IPS-15b (cell line): ENCODE data around the gene MED31.

ENCODE experiments used
- H3K27me3 ChIP-seq: one replicate; pipeline ENCODE4 v1.6.1; 2013; ENCODE audit warnings: low read length; ENCODE audit not compliant: control insufficient read depth, insufficient read depth
- H3K36me3 ChIP-seq: one replicate; pipeline ENCODE4 v1.6.1; 2013; ENCODE audit warnings: low read length; ENCODE audit not compliant: control insufficient read depth, insufficient read depth
- H3K4me1 ChIP-seq: one replicate; pipeline ENCODE4 v1.6.1; 2013; ENCODE audit warnings: mild to moderate bottlenecking, low read length; ENCODE audit not compliant: control insufficient read depth, insufficient read depth
- H3K4me3 ChIP-seq: one replicate; pipeline ENCODE4 v1.5.1; 2013; ENCODE audit warnings: low read depth, low read length
- H3K9ac ChIP-seq: one replicate; pipeline ENCODE4 v1.6.1; 2013; ENCODE audit warnings: low read depth, mild to moderate bottlenecking, low read length
- H3K9me3 ChIP-seq: one replicate; pipeline ENCODE4 v1.6.1; 2013; ENCODE audit warnings: mild to moderate bottlenecking, low read length; ENCODE audit not compliant: control insufficient read depth, insufficient read depth

Gene MED31

GRCh38 chr17:6633263-6633662 is 18.1 kb downstream of the MED31 start:
- peaks cover 4% of the 10 kb centered on the region for H3K36me3 ChIP-seq

GRCh38 chr17:6632530-6632929 is 18.9 kb downstream of the MED31 start:
- H3K27me3 ChIP-seq: no peaks in the 10 kb centered on the region

More at GRCh38 chr17:6633263-6633662, 18.1 kb downstream of the MED31 start:
- no peak overlapping the region for H3K9ac ChIP-seq
- H3K9me3 ChIP-seq: no peaks in the 10 kb centered on the region
- no peaks in the 10 kb centered on the region for H3K27me3 ChIP-seq
- H3K4me3 ChIP-seq: no peak overlapping the region
- H3K4me1 ChIP-seq: no peaks in the 10 kb centered on the region

GRCh38 chr17:6630390-6630789 is 21.0 kb downstream of the MED31 start:
- Histone ChIP-seq H3K9ac (no peak overlapping the region), H3K36me3 (peaks cover 8% of the 10 kb centered on the region), H3K27me3 (no peaks in the 10 kb centered on the region), H3K4me3 (no peak overlapping the region), H3K9me3 (no peaks in the 10 kb centered on the region), H3K4me1 (no peaks in the 10 kb centered on the region)

More at GRCh38 chr17:6632530-6632929, 18.9 kb downstream of the MED31 start:
- no peak overlapping the region for H3K4me3 ChIP-seq
- H3K4me1 ChIP-seq: no peaks in the 10 kb centered on the region
- peaks cover 8% of the 10 kb centered on the region for H3K36me3 ChIP-seq
- no peak overlapping the region for H3K9ac ChIP-seq
- no peaks in the 10 kb centered on the region for H3K9me3 ChIP-seq

GRCh38 chr17:6627019-6627418 is 24.4 kb downstream of the MED31 start:
- Histone ChIP-seq H3K36me3 (peaks cover 8% of the 10 kb centered on the region), H3K9me3 (no peaks in the 10 kb centered on the region)

GRCh38 chr17:6626616-6627015 is 24.8 kb downstream of the MED31 start:
- Histone ChIP-seq H3K27me3 (no peaks in the 10 kb centered on the region), H3K36me3 (peaks cover 8% of the 10 kb centered on the region), H3K4me3 (no peak overlapping the region), H3K9me3 (no peaks in the 10 kb centered on the region), H3K4me1 (no peaks in the 10 kb centered on the region), H3K9ac (no peak overlapping the region)

More at GRCh38 chr17:6627019-6627418, 24.4 kb downstream of the MED31 start:
- H3K4me3 ChIP-seq: no peak overlapping the region
- no peak overlapping the region for H3K9ac ChIP-seq
- H3K27me3 ChIP-seq: no peaks in the 10 kb centered on the region
- H3K4me1 ChIP-seq: no peaks in the 10 kb centered on the region

- H3K27me3 ChIP-seq: no peaks in the 10 kb centered on the region
- H3K9me3 ChIP-seq: no peaks in the 10 kb centered on the region
- H3K4me1 ChIP-seq: no peaks in the 10 kb centered on the region
- H3K36me3 ChIP-seq: peaks cover 10% of the 10 kb centered on the region
- no peak overlapping the region for H3K4me3 ChIP-seq
- no peak overlapping the region for H3K9ac ChIP-seq
Observed at GRCh38 chr17:6623941-6624340, 27.5 kb downstream of the MED31 start.

- Histone ChIP-seq H3K4me1 (no peaks in the 10 kb centered on the region), H3K36me3 (peaks cover 12% of the 10 kb centered on the region), H3K4me3 (no peak overlapping the region), H3K9me3 (no peaks in the 10 kb centered on the region), H3K27me3 (no peaks in the 10 kb centered on the region), H3K9ac (no peak overlapping the region)
Observed at GRCh38 chr17:6611231-6611630, 40.2 kb downstream of the MED31 start.

GRCh38 chr17:6610011-6610410 is 41.4 kb downstream of the MED31 start:
- H3K9ac ChIP-seq: no peak overlapping the region
- H3K36me3 ChIP-seq: peaks cover 16% of the 10 kb centered on the region
- no peaks in the 10 kb centered on the region for H3K9me3 ChIP-seq
- no peak overlapping the region for H3K4me3 ChIP-seq
- H3K4me1 ChIP-seq: no peaks in the 10 kb centered on the region
- H3K27me3 ChIP-seq: no peaks in the 10 kb centered on the region

- Histone ChIP-seq H3K27me3 (no peaks in the 10 kb centered on the region), H3K4me3 (no peak overlapping the region), H3K9me3 (no peaks in the 10 kb centered on the region), H3K9ac (no peak overlapping the region), H3K4me1 (no peaks in the 10 kb centered on the region), H3K36me3 (peaks cover 16% of the 10 kb centered on the region)
Observed at GRCh38 chr17:6608321-6608720, 43.1 kb downstream of the MED31 start.

- Histone ChIP-seq H3K4me3 (no peak overlapping the region), H3K4me1 (no peaks in the 10 kb centered on the region), H3K36me3 (peaks cover 16% of the 10 kb centered on the region), H3K27me3 (no peaks in the 10 kb centered on the region), H3K9me3 (no peaks in the 10 kb centered on the region), H3K9ac (no peak overlapping the region)
Observed at GRCh38 chr17:6605142-6605541, 46.3 kb downstream of the MED31 start.

GRCh38 chr17:6603744-6604325 is 47.6 kb downstream of the MED31 start:
- H3K27me3 ChIP-seq: no peaks in the 10 kb centered on the region
- H3K4me3 ChIP-seq: no peak overlapping the region
- no peak overlapping the region for H3K9ac ChIP-seq
- no peaks in the 10 kb centered on the region for H3K4me1 ChIP-seq
- H3K36me3 ChIP-seq: peaks cover 12% of the 10 kb centered on the region
- H3K9me3 ChIP-seq: no peaks in the 10 kb centered on the region

GRCh38 chr17:6602141-6602540 is 49.3 kb downstream of the MED31 start:
- Histone ChIP-seq H3K36me3 (peaks cover 4% of the 10 kb centered on the region), H3K9me3 (no peaks in the 10 kb centered on the region), H3K9ac (no peak overlapping the region), H3K4me3 (no peak overlapping the region), H3K4me1 (no peaks in the 10 kb centered on the region), H3K27me3 (no peaks in the 10 kb centered on the region)
